HG03571 (cell line): ENCODE measurements around the gene CPM.
"Not testable (repeated sequence)": the region's sequence is repeated elsewhere in the genome, so short reads cannot be mapped to it uniquely, and the experiment has no call there.

Source experiments
- ATAC-seq: cut with Tn5 transposase; IDR thresholded peaks from one replicate; pipeline ENCODE4 v1.9.1; 2021; ENCODE audit not compliant: unreplicated experiment

CPM gene

DNA sequence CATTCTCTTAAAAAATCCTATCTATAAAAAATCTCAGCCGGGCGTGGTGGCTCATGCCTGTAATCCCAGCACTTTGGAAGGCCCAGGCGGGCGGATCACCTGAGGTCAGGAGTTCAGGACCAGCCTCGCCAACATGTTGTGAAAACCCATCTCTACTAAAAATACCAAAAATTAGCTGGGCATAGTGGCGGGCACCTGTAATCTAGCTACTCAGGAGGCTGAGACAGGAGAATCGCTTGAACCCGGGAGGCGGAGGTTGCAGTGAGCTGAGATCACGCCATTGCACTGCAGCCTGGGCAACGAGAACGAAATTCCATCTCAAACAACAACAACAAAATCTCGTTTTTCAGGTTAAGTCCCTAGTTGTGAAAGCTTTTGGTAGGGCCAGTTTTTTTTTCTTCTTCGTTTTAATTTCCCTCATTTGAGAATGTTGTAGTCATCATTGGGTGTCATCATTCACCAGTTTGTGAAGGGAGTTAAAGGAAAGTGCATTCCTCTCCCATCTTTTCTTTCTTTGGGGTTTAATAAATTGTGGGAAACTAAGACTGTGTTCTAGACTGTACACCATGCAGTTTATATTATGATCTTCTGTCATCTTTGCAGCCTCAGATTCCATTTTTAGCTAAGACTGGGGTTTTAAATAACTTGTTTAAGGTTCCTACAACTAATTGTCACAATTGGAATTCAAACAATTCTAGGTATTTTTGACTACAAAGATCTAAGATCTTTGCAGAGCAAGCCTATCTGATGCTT is 101.0 kb downstream of the CPM start:
- ATAC-seq: no peak

DNA sequence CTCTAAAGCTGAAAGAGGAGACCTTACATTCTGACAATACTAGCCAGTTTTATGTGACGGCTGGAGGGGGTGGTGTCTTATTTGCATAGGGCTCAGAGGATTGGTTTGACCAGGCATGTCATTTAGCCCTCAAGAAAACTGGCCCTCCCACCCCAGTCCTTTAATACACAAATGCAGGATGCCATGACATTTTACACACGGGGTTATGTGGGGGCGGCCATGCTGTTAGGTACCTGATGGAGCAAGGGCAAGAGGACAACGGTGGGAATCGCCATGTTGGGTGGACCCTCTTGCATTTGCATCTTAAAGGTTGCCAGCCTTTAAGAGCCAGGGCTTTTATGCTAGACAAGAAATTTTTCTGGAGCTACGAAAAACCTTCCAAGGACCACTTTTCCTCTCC is 101.7 kb downstream of the CPM start:
- ATAC-seq: no peak

DNA sequence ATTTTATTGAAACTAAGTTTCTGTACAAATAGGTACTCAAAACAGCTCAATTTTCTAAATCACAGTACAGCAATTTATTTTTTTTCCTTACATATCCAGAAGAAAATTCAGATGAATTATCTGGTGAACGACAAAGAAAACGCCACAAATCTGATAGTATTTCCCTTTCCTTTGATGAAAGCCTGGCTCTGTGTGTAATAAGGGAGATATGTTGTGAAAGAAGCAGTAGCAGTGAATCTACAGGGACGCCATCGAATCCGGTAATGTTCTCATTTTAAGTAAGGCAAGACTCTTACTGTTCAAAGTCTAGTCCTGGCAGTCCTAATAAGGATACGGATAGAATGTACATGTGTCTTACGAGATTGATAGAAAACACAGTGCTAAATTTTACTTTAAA is 104.3 kb downstream of the CPM start:
- no peak for ATAC-seq

DNA sequence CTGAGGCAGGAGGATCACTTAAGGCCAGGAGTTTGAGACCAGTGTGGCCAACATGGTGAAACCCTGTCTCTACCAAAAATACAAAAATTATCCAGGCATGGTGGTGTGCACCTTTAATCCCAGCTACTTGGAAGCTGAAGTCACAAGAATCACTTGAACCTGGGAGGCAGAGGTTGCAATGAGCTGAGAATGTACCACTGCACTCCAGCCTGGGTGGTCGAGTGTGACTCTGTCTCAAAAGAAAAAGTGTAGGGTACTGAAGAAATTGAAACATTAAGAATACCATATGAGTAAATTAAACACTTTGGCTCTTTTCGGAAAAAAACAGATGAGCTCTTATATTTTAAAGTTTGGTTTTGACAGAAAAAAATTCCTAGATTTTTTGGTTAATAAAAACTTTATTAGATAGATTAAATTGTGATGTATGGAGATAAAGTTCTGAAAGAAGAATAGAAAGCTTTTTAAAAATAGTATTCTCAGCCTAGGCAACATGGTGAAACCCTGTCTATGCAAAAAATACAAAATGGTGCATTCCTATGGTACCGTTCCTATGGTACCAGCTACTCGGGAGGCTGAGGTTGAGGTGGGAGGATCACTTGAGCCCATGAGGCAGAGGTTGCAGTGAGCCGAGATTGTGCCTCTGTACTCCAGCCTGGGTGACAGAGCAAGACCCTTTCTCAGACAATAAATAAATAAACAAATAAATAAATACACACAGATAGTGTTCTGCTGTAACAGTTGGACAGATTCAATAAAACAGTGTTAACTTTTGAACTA is 104.9 kb downstream of the CPM start:
- no peak for ATAC-seq

DNA sequence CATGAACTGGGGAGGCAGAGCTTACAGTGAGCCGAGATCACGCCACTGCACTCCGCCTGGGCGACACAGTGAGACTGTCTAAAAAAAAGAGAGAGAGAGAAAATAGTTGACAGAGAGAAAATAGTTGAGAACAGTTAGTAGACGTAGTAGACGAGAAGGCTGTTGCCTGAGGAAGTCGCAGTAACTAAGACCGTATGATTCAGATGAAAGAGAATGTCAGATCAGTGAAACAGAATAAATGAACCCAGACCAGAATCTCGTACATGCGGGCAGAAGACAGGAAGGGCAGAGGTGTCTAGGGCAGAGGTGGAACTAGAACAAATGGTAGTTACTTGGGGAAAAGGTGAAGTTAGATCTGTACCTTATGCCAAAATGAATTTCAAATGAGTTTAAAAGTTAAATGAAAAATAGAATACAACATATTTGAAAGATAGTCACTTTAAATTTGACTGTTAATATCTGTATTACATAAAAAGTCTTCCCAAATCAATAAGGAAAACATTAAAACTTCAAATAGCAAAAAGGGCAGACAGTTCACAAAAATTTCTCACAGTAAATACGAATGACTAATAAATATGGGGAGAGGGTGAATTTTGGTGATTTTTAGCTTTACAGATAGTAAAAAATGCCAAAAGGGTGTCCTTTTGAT is 107.3 kb downstream of the CPM start:
- ATAC-seq: no peak

DNA sequence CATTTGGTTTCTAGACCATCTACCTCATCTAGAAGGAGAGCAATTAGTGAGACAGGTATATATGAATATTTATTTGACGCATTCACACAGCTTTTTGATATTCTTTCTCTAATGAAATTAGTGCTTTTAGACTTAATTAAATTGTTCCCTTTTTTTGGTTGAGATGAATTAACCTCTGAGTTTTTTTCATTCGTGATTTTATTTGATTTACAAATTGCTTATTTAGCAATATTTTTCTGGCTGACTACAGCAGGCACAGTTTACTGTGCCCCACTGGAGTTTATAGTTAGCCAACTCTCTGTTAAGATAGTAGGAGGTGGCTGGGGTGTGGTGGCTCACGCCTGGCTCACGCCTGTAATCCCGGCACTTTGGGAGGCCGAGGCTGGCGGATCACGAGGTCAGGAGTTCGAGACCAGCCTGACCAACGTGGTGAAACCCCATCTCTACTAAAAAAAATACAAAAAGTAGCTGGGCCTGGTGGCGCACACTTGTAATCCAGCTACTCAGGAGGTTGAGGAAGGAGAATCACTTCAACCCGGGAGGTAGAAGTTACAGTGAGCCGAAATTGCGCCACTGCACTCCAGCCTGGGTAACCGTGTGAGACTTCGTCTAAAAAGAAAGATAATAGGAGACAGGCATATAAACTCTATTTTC is 108.2 kb downstream of the CPM start:
- no peak for ATAC-seq

DNA sequence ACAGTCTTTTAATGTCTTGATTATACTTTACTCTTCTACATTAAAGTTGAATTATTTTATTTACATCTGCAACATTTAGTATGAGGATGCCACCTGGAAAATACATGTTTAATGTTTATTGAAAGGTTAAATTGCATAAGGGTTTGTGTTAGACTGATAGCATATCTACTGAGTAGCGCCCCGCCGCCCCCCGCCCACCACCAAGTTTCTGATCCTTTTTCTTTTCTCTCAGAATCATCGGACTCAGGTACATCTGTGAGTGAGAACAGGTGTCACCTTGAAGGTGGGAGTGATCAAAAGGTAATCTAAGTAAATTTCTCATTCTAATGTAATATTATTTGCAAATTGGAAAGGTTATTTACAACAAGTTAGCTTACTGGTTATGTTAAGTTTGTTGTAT is 108.8 kb downstream of the CPM start:
- no peak for ATAC-seq

DNA sequence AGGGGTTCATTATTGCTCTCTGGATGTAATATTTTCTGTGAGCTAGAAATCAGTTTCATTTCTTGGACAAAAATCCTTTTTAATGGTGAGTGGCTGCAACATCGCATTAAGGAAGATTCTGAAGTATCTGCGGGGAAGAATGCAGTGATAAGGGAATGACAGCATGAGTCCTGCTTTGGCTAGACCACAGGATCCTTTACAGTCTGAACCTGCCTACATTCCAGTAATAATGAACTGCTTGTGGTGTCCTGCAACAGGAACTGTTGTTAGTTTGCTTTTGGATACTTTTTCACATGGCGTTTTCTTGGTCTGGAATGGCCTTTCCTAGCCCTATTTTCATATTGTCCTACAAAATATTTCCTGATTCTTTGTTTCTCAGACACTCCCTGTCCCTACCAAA is 109.3 kb downstream of the CPM start:
- ATAC-seq: no peak

DNA sequence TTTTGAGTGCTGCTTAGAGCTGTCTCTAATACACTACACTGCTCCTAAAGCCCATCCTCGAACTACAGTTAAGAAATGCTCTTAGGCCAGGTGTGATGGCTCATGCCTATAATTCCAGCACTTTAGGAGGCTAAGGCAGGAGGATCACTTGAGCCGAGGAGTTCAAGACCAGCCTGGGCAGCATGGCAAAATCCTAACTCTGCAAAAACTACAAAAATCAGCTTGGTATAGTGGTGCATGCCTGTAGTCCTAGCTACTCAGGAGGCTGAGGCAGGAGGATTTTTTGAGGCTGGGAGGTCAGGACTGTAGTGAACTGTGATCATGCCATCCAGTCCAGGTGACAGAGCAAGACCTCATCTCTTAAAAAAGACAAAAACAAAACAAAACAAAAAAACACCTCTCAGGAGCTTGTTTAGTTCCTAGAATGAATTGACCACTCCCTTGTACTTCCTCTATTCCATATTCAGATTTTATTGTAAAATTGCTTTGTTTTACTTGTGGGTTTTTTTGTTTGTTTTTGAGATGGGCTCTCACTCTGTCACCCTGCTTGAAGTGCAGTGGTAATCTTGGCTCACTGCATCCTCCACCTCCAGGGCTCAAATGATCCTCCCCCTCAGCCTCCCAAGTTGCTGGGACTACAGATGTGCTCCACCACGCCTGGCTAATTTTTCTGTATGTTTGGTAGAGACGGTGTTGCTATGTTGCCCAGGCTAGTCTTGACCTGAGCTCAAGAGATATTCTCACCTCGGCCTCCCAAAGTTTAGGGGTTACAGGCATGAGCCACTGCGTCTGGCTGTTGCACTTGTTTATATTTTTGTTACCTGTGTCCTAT is 111.4 kb downstream of the CPM start:
- no peak for ATAC-seq

DNA sequence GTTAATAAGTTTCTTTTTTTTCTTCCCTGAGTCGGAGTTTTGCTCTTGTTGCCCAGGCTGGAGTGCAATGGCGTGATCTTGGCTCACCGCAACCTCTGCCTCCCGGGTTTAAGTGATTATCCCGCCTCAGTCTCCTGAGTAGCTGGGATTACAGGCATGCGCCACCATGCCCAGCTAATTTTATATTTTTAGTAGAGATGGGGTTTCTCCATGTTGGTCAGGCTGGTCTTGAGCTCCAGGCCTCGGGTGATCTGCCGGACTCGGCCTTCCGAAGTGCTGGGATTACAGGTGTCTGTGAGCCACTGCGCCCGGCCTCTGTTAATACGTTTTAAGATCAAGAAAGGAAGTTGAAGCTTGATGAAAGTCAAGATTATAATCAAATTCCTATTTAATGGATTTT is 113.5 kb downstream of the CPM start:
- not testable (repeated sequence) for ATAC-seq

DNA sequence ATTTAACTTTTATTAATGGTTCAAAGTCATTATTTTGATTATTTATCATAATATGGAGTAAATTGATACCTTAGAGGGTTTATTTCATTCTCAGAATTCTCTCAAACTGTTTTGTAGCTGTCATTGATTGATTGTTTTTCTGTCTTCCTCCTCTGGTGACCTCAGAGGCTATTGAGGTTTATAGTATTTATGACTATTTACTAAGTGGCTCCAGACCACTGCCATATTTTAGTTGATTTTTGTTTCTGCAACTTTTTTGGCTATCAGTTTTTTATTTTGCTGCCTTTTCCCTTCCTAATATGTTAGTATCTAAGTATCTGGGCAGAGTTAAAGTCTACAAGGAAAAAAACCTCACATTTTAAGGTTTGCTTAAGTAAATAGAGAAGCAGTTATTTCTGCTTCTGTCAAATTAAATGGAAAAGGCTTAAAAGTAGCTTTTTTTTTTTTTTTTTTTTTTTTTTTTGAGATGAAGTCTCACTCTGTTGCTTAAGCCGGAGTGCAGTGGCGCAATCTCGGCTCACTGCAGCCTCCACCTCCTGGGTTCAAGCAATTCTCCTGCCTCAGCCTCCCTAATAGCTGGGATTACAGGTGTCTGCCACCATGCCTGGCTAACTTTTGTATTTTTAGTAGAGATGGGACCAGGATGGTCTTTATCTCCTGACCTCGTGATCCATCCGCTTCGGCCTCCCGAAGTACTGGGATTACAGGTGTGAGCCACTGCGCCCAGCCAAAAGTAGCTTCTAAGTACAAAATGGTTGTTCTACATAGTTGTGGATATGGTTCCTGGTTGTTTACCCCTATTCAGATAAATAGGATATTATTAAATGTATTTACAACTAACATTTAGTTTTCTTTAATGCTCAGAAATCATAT is 116.8 kb downstream of the CPM start:
- ATAC-seq: no peak

DNA sequence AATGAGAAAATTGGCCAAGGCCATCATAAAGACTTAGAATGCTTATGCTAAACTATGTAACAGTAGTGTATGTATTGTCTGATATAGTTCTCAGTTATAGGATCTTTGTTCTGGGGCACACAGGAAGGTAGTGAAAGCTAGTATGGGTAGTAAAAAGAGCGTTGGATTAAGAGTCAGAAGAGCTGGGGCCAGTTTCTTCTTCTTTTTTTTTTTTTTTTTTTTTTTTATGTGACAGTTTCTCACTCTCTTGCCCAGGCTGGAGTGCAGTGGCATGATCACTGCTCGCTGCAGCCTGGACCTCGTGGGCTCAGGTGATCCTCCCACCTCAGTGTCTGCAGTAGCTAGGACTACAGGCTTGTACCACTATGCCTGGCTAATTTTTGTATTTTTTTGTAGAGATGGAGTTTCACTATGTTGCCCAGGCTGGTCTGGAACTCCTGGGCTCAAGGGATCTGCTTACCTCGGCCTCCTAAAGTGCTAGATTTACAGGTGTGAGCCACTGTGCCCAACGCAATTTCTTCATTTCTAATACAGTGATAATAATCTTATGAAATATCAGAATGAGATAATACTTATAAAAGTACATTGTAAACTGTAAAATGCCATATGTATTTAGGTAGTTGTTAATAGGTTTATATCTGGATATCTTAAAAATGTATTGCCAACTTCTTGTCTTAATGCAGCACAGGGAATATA is 117.6 kb downstream of the CPM start:
- no peak for ATAC-seq

DNA sequence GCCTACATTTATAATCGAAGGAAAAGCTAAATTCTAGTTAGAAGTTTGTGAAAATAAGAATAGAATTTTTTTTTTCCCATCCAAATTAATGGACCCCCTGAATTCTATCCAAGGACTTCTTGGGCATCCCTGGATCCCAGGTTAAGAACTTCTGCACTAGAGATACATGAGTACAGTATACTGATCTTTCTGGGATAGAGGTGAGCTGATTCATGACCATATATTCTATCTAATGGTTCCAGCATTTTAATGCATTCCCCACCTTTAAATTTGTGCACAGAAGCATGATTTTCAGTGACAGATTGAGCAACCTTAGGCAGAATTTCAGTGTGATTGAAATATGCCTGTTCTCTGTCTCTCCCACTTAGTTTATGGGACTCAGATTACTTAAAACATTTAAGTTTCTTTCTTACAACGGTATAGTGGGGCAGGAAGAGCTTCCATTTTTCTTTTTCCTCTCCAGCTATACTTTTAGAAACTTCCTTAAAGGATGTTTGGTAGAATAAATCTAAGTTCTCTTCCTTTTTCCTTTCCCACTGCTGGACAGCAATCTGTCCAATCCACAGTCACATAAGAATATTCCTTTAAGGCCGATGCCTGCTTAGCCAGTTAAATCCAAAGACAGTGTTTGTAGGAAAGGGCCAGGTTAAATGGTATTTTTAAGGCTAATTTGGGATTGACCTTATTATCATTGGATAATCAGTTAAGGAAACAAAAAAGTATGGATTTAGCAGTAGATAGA is 118.3 kb downstream of the CPM start:
- no peak for ATAC-seq

DNA sequence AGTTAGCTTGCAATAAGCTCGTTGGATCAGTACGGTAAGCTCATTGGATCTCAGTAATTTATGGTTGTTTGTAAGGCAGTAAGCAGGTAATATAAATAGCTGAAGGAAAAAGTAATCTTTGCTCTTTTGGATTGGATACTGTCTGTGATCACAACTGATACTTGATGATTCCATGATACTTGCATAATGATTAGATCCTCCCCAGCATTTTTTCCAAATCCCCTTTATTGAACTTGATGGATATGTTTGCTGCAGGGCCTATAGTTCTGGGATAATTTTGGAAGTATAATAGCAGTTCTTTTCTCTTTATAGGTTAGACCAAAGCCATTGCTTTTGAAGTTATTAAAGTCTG is 119.8 kb downstream of the CPM start:
- no peak for ATAC-seq

DNA sequence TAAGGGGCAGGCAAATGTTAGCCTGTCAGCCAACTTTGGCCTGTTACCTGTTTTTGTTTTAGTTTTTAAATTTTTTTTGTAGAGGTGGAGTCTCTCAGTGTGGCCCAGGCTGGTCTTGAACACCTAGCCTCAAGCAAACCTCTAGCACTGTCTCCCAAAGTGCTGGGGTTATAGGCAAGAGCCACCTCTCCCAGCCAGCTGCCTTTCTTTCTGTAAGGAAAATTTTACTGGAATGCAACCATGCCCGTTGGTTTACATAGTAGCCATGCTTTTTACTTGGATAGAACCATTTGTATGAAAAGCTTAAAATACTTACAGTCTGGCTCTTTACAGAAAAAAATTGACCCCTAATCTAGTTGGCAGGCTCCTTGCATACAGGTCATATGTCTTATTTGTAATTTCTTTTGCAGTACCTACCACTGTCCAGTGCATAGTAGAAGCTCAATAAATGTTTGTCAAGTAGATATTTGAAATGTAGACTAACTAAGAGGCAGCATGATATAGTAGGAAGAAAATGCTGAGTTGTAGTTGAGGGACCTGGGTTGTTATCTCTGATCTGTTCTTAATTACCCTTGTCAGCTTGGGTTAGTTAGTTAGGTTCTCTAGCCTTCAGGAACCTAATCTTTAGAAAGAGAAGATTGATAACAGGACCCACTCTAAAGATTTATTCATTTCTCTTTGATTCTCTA is 120.3 kb downstream of the CPM start:
- no peak for ATAC-seq

DNA sequence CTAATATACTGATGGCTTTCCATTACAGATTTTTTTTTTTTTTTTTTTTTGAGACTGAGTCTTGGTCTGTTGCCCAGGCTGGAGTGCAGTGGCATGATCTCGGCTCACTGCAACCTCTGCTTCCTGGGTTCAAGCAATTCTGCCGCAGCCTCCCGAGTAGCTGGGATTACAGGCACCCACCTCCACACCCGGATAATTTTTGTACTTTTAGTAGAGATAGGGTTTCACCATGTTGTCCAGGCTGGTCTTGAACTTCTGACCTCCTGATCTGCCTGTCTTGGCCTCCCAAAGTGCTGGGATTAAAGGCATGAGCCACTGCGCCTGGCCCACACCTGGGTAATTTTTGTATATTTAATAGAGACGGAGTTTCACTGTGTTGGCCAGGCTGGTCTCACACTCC is 121.4 kb downstream of the CPM start:
- ATAC-seq: not testable (repeated sequence)

DNA sequence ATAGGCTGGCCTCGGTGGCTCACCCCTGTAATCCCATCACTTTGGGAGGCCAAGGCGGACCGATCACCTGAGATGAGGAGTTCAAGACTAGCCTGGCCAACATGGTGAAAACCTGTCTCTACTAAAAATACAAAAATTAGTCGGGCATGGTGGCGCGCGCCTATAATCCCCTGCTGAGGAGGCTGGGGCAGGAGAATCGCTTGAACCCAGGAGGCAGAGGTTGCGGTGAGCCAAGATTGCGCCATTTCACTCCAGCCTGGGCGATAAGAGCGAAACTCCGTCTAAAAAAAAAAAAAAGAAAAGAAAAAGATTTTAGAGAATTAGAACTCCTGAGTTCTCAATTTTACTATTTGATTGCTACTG is 123.0 kb downstream of the CPM start:
- not testable (repeated sequence) for ATAC-seq
